ENCODE data around the gene PRKCQ. TPM values are rescaled to one million over a fixed set of nuclear protein-coding genes. Genes with fewer than 3 reads are reported as not detected.
A peak's percentile ranks its signal among the peaks of the same experiment; 100 is the strongest.

PRKCQ gene
- total RNA-seq, 1 experiment from 2014 or later = 12.1 TPM

DNA sequence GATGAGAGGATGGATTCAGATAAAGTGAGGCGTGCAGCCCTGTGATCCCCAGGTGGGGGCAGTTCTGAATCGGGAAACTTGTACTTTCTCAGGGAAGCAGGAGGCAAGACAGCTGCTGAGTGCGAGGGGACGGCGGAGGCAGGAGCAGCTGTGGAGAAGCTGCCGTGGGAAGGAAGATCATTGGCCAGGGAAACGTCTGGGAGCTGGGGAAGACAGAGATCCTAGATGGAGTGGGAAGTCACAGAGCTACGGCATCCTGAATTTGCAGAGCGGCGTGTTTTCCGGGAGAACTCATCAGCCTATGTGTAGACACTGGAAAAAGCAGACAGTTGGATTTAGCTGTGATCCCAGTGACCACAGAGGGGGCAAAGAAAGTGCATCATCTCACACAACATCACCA, 9.2 kb downstream of the PRKCQ start:
- TF ChIP-seq CTCF (conservative IDR thresholded peaks at IDR 0.05) = no peak
- H3K27ac Mint-ChIP-seq = peak overlapping the region; percentile 5 to 81 (median 14); a peak in 3 of 7 replicates

More for the DNA sequence above, 9.2 kb downstream of the PRKCQ start:
- no peak overlapping the region for H2AK5ac ChIP-seq (ENCODE audit: insufficient read length, low read length)
- H3T11ph ChIP-seq (ENCODE audit: low read length) = no peak overlapping the region
- no peaks in the 10 kb centered on the region for H3K23me2 ChIP-seq (ENCODE audit: insufficient read length, low read depth, low read length, poor library complexity, severe bottlenecking)
- no peak overlapping the region for H2BK120ac ChIP-seq (ENCODE audit: low read depth, low read length, poor library complexity, severe bottlenecking)
- H3K9ac ChIP-seq (ENCODE audit: extremely low read depth, insufficient read length, low read length) = no peak overlapping the region
- Mint-ChIP-seq H3K4me1 (peaks cover 8 to 16% of the 10 kb centered on the region in 2 experiments), H3K9me3 (no peaks in the 10 kb centered on the region), H3K27me3 (ENCODE audit: low read depth) (no peaks in the 10 kb centered on the region), H3K4me3 (no peak overlapping the region), H3K36me3 (ENCODE audit: insufficient read depth in 1 of 3, low read depth in 3 of 3) (no peaks in the 10 kb centered on the region; a peak in 1 of 7 replicates)
- no peaks in the 10 kb centered on the region for H4K20me1 ChIP-seq (ENCODE audit: control insufficient read depth, insufficient read depth, insufficient read length)
- no peak overlapping the region for H3K18ac ChIP-seq (ENCODE audit: insufficient read length, low read depth, low read length)
- WGBS (ENCODE audit: extremely low coverage, insufficient read length, low lambda C conversion rate) = no CpG with 5 or more reads among the region's 11 CpGs
- H2AFZ ChIP-seq (ENCODE audit: low read length) = no peak overlapping the region
- no peak overlapping the region for H2BK15ac ChIP-seq (ENCODE audit: low read depth, low read length)
- no peak for DNase-seq
- no peak overlapping the region for H2BK20ac ChIP-seq (ENCODE audit: low read depth, low read length, poor library complexity, severe bottlenecking)
- H3K79me2 ChIP-seq (ENCODE audit: insufficient read depth, low read length) = peaks cover 13% of the 10 kb centered on the region; the same call in 1 of the 2 replicates
- H3K14ac ChIP-seq (ENCODE audit: insufficient read depth, low read length) = no peak overlapping the region
- no peak overlapping the region for H4K91ac ChIP-seq (ENCODE audit: insufficient read length, low read depth, low read length)
- no peak overlapping the region for H4K5ac ChIP-seq (ENCODE audit: insufficient read length, low read depth, low read length)
- H4K8ac ChIP-seq (replicated peaks; ENCODE audit: insufficient read length, low read depth, low read length) = no peak overlapping the region
- no peak overlapping the region for H2BK12ac ChIP-seq (ENCODE audit: insufficient read length, low read depth, low read length)
- no peak overlapping the region for H3K4ac ChIP-seq (ENCODE audit: low read depth, low read length)
- no peak overlapping the region for H3K56ac ChIP-seq (ENCODE audit: insufficient read length, low read depth, low read length)
- H3K4me1 ChIP-seq (ENCODE audit: insufficient read depth, low read length) = peaks cover 2% of the 10 kb centered on the region; the same call in 1 of the 2 replicates
- no peaks in the 10 kb centered on the region for H3K9me3 ChIP-seq (ENCODE audit: control insufficient read depth, low read depth, low read length)
- H3K23ac ChIP-seq (ENCODE audit: insufficient read length, low read depth, low read length) = no peak overlapping the region
- no peaks in the 10 kb centered on the region; the same call in 1 of the 2 replicates for H3K27me3 ChIP-seq (ENCODE audit: insufficient read depth, low read length)
- H2BK5ac ChIP-seq (ENCODE audit: insufficient read length, low read length) = no peak overlapping the region
- no peak overlapping the region for H3K27ac ChIP-seq (ENCODE audit: insufficient read length, low read depth, low read length)
- H3K79me1 ChIP-seq (ENCODE audit: insufficient read depth, low read depth, low read length, poor library complexity, severe bottlenecking) = peaks cover 5% of the 10 kb centered on the region
- no peak overlapping the region for H3K4me2 ChIP-seq (ENCODE audit: insufficient read depth, insufficient read length, low read length)
